Measurements from ENCODE around the gene MYPOP.

The MYPOP gene

DNA sequence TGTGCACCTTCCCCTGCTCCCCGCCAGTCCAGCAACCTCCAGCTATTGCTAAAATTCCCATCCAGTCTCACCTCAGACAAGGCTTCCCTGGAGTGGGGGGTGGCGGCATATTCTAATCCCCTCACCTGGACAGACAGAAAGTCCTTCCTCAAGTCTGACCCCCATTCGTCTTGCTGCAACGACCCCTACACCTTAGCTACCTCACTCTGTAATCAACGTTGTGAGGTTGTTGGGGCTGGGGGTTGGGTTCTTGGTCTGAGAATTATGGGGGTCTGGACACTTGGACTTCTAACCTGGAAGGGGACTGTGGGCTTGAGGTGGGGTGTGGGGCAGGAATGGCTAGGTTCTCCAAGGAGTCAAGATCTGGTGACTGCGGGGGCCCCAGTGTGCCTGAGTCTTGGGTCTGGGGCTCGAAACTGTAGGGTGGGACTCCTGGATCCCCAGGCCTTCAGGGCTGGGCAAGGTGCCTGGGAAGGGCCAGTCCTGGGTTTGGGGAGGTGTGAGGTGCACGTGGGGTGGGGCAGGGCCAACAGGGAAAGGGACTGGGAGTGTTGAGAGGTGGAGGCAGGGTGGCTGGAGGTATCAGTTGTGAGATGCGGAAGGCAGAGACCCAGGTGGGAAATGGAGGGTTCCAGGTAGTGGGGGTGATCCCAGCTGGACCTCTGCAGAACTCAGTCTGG, 37.0 kb downstream of the MYPOP start:
- in situ Hi-C loops (cut with HindIII; ENCODE audit: low sequenced_read_pairs) = no loop called here
- no peak for DNase-seq (ENCODE audit: low read depth, low spot score)
- H3K4me3 ChIP-seq (ENCODE audit: low read depth, low read length) = no peak overlapping the region
- TF ChIP-seq, protein P1, sequence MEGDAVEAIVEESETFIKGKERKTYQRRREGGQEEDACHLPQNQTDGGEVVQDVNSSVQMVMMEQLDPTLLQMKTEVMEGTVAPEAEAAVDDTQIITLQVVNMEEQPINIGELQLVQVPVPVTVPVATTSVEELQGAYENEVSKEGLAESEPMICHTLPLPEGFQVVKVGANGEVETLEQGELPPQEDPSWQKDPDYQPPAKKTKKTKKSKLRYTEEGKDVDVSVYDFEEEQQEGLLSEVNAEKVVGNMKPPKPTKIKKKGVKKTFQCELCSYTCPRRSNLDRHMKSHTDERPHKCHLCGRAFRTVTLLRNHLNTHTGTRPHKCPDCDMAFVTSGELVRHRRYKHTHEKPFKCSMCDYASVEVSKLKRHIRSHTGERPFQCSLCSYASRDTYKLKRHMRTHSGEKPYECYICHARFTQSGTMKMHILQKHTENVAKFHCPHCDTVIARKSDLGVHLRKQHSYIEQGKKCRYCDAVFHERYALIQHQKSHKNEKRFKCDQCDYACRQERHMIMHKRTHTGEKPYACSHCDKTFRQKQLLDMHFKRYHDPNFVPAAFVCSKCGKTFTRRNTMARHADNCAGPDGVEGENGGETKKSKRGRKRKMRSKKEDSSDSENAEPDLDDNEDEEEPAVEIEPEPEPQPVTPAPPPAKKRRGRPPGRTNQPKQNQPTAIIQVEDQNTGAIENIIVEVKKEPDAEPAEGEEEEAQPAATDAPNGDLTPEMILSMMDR (IDR thresholded peaks at IDR 0.05; ENCODE audit: low read depth, low read length) = no peak

DNA sequence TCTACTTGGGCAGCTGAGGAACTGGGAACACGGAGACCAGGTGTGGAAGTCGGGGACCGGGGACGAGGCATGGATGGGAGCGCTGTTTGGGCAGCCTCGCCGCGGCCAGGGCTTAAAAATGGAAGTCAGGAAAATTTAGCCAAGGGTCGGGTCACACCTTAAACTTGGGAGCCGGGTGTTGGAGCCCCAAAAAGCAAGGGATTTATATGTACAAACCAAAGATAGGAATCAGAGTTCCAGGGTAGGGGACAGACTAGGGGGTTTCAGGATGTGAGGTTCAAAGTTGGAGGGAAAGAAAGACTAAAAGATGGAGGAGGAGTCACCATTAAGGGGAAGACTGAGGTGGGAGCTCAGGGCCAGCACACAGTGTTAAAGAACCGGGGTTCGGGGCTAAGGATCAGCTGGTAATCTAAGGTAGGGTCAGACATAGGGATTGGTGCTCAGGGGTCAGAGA, 37.8 kb downstream of the MYPOP start:
- in situ Hi-C loops (cut with HindIII; ENCODE audit: low sequenced_read_pairs) = no loop called here
- TF ChIP-seq, protein P1 (IDR thresholded peaks at IDR 0.05; ENCODE audit: low read depth, low read length) = no peak
- no peak for DNase-seq (ENCODE audit: low read depth, low spot score)
- H3K4me3 ChIP-seq (ENCODE audit: low read depth, low read length) = no peak overlapping the region

DNA sequence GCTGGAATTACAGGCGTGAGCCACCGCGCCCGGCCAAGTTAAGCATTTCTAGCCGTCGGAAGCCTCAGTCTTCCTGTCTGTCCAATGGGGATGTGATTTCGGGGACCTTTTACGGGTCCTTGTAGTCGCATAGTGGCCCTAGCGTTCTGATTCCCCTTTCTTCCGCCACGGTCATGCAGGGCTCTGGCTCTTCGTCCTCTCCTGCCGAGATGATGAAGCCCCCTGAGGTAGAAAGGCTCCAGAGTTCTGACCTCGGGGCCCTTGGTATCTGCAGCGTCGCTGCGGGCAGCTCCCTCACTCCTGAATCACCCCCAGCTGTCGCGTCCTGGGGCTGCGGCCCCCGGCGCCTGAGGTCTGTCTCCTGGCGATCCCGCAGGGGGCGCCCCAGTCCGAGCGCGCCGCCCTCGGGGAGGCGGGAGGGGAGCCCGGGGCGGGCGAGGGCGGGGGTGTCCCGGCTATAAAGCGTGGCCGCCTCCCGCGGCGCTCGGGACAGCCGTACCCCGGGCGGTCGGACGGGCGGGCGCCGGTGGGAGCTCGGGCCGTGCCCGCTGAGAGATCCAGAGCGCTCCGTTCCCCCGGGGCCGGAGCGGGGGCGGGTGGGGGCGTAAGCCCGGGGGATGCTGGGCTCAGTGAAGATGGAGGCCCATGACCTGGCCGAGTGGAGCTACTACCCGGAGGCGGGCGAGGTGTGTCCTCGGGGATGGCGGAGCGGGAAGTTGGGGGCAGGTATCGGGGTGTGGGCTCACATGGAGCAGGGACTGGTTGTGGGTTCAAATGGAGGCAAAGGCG, 38.4 kb downstream of the MYPOP start, which contains the start of gene FOXA3:
TSS of gene FOXA3 (plus strand) at position 487 of the 789 bp plus-strand sequence. CDS start at position 618, 131 bp downstream.
- TF ChIP-seq, protein P1 (IDR thresholded peaks at IDR 0.05; ENCODE audit: low read depth, low read length) = peak; percentile 47
- H3K4me3 ChIP-seq (ENCODE audit: low read depth, low read length) = peak within 1 kb of the TSS; percentile 97
- DNase-seq (ENCODE audit: low read depth, low spot score) = peak; percentile 8
- in situ Hi-C loops (cut with HindIII; ENCODE audit: low sequenced_read_pairs) = no loop called here

- H3K4me3 ChIP-seq (ENCODE audit: low read depth, low read length) = peak overlapping the region; percentile 97
- no peak for DNase-seq (ENCODE audit: low read depth, low spot score)
- TF ChIP-seq, protein P1 (IDR thresholded peaks at IDR 0.05; ENCODE audit: low read depth, low read length) = no peak
- in situ Hi-C loops (cut with HindIII; ENCODE audit: low sequenced_read_pairs) = no loop called here
Measured at GRCh38 chr19:45863335-45863839, 39.0 kb downstream of the MYPOP start.

GRCh38 chr19:45862564-45863334, 39.7 kb downstream of the MYPOP start, which contains the start of gene SYMPK:
SYMPK (minus strand) TSS chr19:45863147; CDS start chr19:45854495, 8,652 bp downstream.
- DNase-seq (ENCODE audit: low read depth, low spot score) = peak; percentile 98
- in situ Hi-C loops (cut with HindIII; ENCODE audit: low sequenced_read_pairs) = no loop called here
- TF ChIP-seq, protein P1 (IDR thresholded peaks at IDR 0.05; ENCODE audit: low read depth, low read length) = no peak
- peak within 1 kb of the TSS; percentile 97 for H3K4me3 ChIP-seq (ENCODE audit: low read depth, low read length)

DNA sequence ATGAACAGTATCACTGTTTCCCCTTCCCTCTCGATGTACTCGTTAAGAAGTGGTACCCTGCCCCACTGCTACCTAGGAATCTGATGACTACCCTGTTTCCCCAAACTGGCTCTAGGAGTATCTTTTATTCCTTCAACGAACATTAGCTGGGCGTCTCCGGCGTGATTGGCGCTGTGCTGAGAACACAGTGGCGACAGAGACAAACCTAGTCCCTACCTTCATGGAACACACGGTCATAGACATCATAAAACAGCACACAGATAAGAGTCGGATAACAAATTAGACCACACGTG, 40.2 kb downstream of the MYPOP start:
- in situ Hi-C loops (cut with HindIII; ENCODE audit: low sequenced_read_pairs) = no loop called here
- TF ChIP-seq, protein P1 (IDR thresholded peaks at IDR 0.05; ENCODE audit: low read depth, low read length) = no peak
- DNase-seq (ENCODE audit: low read depth, low spot score) = no peak
- H3K4me3 ChIP-seq (ENCODE audit: low read depth, low read length) = peak overlapping the region; percentile 97

All from astrocyte of the spinal cord (primary cell).